Sigmoid colon (tissue), 7 donors: ENCODE measurements around the gene ROMO1. TPM values are rescaled to one million over a fixed set of nuclear protein-coding genes. Genes with fewer than 3 reads are reported as not detected.

ENCODE experiments used
- DNase-seq: peaks from one replicate; pipeline ENCODE4 v3.0.0-alpha.2; 2019
- H3K27ac ChIP-seq, 4 donors: fragments of 200-600 bp; sonication (generic); one replicate each; pipeline ENCODE4 v1.5.1; 2016 to 2019; ENCODE audit warnings: mild to moderate bottlenecking in 1 of 4
- H3K27me3 ChIP-seq, 3 donors: fragments of 200-600 bp; sonication (generic); one replicate each; pipeline ENCODE4 v1.5.1; 2019; ENCODE audit warnings: mild to moderate bottlenecking in 1 of 3
- H3K36me3 ChIP-seq, 4 donors: fragments of 200-600 bp; sonication (generic); one replicate each; pipeline ENCODE4 v1.5.1; 2016 to 2019
- H3K4me1 ChIP-seq, 4 donors: fragments of 200-600 bp; sonication (generic); one replicate each; pipeline ENCODE4 v1.5.1; 2017 to 2019
- H3K4me3 ChIP-seq, 4 donors: fragments of 200-600 bp; sonication (generic); one replicate each; pipeline ENCODE4 v1.5.1; 2017 to 2019; ENCODE audit warnings: mild to moderate bottlenecking in 2 of 4, moderate library complexity in 1 of 4
- H3K9me3 ChIP-seq, 4 donors: fragments of 200-600 bp in 3 of 4; sonication (generic) in 3 of 4; one replicate each; pipeline versions ENCODE4 v1.5.1 to v1.6.1; 2013 to 2019
- EP300 ChIP-seq, 4 donors: sonication (generic); formaldehyde crosslinking; IDR thresholded peaks; one replicate each; pipeline ENCODE4 v1.6.1; 2017; ENCODE audit warnings: antibody characterized with exemption in 4 of 4
- POLR2A ChIP-seq, 2 donors: fragments of 450-650 bp; IDR thresholded peaks; one replicate each; pipeline ENCODE4 v1.6.1; 2016; ENCODE audit warnings: antibody characterized with exemption in 2 of 2, mild to moderate bottlenecking in 2 of 2, moderate library complexity in 2 of 2
- POLR2AphosphoS5 ChIP-seq, 4 donors: sonication (generic); formaldehyde crosslinking; IDR thresholded peaks; one replicate each; pipeline ENCODE4 v1.6.1; 2017; ENCODE audit warnings: antibody characterized with exemption in 4 of 4
- WGBS, 2 donors: extraction: QIAGEN DNeasy Blood & Tissue Kit; methylation state at CpG; one replicate each; pipeline ENCODE4 v1.1.7; 2013; 5-methylcytosine and 5-hydroxymethylcytosine counted together
- intact Hi-C: fragments of 100-400 bp; cut with DNase I; formaldehyde crosslinking; loops from one replicate; pipeline ENCODE4 v1.15.1; 2023
- polyA plus RNA-seq, 3 donors: library from polyadenylated mRNA; stranded (reverse); fragments of 200-250 nt; gene quantifications; one replicate each; pipeline ENCODE4 v1.2.3, GENCODE V29; 2013
- total RNA-seq, 4 donors: library from RNA; depleted of rRNA; stranded (reverse); fragments of >200 nt; gene quantifications; one replicate each; pipeline ENCODE4 v1.1.0, GENCODE V29; 2016
- TF ChIP-seq, protein P1 (sequence below), 4 experiments: fragments of 450-650 bp in 3 of 4; fragments of 200-600 bp in 1 of 4; IDR thresholded peaks; one replicate each; pipeline ENCODE4 v1.5.1; 2016 to 2019; ENCODE audit warnings: antibody characterized with exemption in 4 of 4, mild to moderate bottlenecking in 3 of 4, moderate library complexity in 2 of 4
- donor health status: healthy with polysubstance abuse.
- donor health status: Bipolar disorder and iron deficiency.
- donor health status: healthy.

Gene ROMO1
- total and polyA plus RNA-seq, 7 donors: 206 to 621 (median 486) TPM

DNA sequence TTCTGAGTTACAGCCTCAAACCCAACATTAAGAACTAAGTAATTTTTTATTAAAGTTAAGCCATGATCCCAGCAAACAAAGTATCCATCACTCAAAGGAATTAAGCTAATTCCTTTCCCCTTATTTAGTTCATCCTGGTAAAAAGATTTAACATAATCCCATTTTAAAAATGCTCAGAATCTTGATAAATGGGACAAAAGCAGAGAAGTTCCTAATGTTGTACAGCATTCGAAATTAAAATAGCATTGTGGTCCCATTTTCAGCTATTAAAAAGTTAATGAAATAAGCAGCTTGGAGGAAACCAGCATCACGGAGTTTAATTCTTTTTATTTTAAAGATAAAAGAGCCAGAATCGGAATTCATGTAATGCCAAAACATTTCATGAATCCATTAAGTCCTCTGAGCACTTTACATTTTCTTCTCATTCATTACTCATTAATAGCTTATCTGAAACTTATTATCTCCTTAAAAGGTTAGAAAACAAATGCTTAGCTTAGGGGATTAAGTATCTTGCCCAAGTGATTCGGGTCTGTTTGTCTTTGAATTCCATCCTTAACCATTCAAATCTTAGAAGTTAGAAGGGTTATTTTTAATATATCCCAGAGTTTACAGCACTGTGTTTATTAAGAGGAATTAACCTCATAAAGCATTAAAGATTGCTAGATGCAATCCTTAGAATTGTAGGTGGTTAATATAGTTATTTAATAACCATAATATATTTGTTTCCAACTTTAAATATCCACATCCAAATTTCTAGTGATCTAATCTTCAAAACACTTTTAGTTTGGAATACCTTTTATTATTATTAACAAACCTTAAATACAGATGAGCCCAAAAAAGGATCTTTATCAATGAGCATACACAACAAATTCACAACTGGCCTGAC, 31.6 kb downstream of the ROMO1 start:
- DNase-seq: no peak
- TF ChIP-seq EP300 (IDR thresholded peaks at IDR 0.05): no peak
- TF ChIP-seq, protein P1, sequence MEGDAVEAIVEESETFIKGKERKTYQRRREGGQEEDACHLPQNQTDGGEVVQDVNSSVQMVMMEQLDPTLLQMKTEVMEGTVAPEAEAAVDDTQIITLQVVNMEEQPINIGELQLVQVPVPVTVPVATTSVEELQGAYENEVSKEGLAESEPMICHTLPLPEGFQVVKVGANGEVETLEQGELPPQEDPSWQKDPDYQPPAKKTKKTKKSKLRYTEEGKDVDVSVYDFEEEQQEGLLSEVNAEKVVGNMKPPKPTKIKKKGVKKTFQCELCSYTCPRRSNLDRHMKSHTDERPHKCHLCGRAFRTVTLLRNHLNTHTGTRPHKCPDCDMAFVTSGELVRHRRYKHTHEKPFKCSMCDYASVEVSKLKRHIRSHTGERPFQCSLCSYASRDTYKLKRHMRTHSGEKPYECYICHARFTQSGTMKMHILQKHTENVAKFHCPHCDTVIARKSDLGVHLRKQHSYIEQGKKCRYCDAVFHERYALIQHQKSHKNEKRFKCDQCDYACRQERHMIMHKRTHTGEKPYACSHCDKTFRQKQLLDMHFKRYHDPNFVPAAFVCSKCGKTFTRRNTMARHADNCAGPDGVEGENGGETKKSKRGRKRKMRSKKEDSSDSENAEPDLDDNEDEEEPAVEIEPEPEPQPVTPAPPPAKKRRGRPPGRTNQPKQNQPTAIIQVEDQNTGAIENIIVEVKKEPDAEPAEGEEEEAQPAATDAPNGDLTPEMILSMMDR (IDR thresholded peaks at IDR 0.05): no peak
- no peak for TF ChIP-seq POLR2AphosphoS5 (IDR thresholded peaks at IDR 0.05)
- no peak for TF ChIP-seq POLR2A (IDR thresholded peaks at IDR 0.05)
- Histone ChIP-seq H3K9me3 (no peaks in the 10 kb centered on the region), H3K36me3 (peaks cover 51 to 99% (median 65%) of the 10 kb centered on the region in 4 donors), H3K4me3 (no peak overlapping the region), H3K27ac (no peak overlapping the region), H3K4me1 (peaks cover 0 to 68% (median 65%) of the 10 kb centered on the region in 4 donors), H3K27me3 (no peaks in the 10 kb centered on the region)
- intact Hi-C loops: no loop called here
- WGBS, 2 donors: 73% methylated on average over 4 of the region's 4 CpGs

DNA sequence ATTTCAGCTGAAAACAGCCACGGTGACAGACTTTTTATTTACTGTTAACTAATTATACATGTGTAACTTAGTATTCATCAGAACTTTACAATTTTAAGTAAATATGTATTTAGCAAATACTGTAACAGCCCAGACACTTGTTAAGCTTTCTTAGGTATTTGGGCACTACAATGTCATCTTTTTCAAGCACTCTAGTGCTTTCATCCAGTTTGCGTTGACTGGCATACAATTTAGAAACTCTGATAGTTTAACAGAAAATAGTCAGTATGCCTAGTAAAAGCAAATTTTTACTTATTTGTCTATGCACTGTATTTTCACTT, 32.2 kb downstream of the ROMO1 start:
- Histone ChIP-seq H3K4me3 (no peak overlapping the region), H3K9me3 (no peaks in the 10 kb centered on the region), H3K36me3 (peaks cover 48 to 99% (median 63%) of the 10 kb centered on the region in 4 donors), H3K27me3 (no peaks in the 10 kb centered on the region), H3K27ac (peak overlapping the region in 1 of 4 donors; percentile 16), H3K4me1 (peaks cover 0 to 74% (median 71%) of the 10 kb centered on the region in 4 donors)
- no peak for DNase-seq
- intact Hi-C loops: no loop called here
- TF ChIP-seq POLR2A (IDR thresholded peaks at IDR 0.05): no peak
- no peak for TF ChIP-seq EP300 (IDR thresholded peaks at IDR 0.05)
- TF ChIP-seq, protein P1 (IDR thresholded peaks at IDR 0.05): no peak
- no peak for TF ChIP-seq POLR2AphosphoS5 (IDR thresholded peaks at IDR 0.05)
- WGBS, 2 donors: 56 to 73% methylated on average over 2 of the region's 2 CpGs

DNA sequence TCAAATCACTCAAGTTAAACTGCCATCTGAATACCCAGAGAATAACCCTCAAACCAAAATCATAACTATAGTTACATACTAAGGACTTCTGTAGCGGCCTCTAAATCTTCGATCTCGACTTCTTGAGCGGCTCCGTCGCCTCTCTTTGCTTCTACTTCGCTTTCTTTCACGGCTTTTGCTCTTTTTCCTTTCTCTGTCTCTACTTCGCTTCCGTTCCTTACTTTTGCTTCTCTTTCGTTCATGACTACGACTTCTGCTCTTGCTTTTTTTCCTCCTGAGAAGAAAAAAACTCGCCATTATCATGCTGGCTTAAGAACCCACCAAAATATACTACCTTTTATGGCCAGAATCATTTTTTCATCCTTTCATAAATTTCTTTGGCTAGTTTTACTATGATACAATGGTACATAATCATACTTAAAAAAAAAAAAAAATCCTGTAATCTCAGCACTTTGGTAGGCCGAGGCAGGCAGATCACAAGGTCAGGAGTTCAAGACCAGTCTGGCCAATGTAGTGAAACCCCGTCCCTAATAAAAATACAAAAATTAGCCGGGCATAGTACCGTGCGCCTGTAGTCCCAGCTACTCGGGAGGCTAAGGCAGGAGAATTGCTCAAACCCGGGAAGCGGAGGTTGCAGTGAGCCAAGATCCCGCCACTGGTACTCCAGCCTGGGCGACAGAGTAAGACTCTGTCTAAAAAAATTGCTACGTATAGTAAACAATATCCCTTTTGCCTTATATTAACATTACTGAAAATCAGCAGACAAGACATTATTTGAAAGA, 32.8 kb downstream of the ROMO1 start:
- H3K36me3 ChIP-seq: peaks cover 42 to 99% (median 63%) of the 10 kb centered on the region in 4 donors
- H3K27me3 ChIP-seq: no peaks in the 10 kb centered on the region
- intact Hi-C loops: no loop called here
- peaks cover 0 to 80% (median 77%) of the 10 kb centered on the region in 4 donors for H3K4me1 ChIP-seq
- TF ChIP-seq POLR2AphosphoS5 (IDR thresholded peaks at IDR 0.05) (no peak), EP300 (IDR thresholded peaks at IDR 0.05) (no peak), POLR2A (IDR thresholded peaks at IDR 0.05) (no peak)
- TF ChIP-seq, protein P1 (IDR thresholded peaks at IDR 0.05): no peak
- no peaks in the 10 kb centered on the region for H3K9me3 ChIP-seq
- H3K4me3 ChIP-seq: no peak overlapping the region
- no peak for DNase-seq
- peak overlapping the region in 2 of 4 donors; percentile 5 to 16 for H3K27ac ChIP-seq
- WGBS, 2 donors: 92 to 93% methylated on average over 24 of the region's 24 CpGs

DNA sequence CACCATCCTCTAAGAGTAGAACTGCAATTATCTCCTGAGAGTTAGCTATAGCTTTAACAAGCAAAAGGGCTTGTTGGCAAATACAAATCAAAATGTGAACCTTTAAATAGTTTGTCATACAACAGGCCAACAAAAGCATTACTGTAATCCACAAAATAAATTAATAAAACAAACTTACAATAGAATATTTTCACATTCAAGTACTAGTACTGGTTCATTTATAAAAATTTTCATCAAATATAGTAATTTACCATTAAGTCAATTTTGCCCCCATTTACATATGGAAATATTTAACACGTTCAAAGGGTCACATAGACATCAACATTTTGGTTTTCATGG, 33.4 kb downstream of the ROMO1 start:
- Histone ChIP-seq H3K4me3 (no peak overlapping the region), H3K27me3 (no peaks in the 10 kb centered on the region), H3K27ac (peak overlapping the region in 1 of 4 donors; percentile 16), H3K9me3 (no peaks in the 10 kb centered on the region), H3K36me3 (peaks cover 36 to 100% (median 60%) of the 10 kb centered on the region in 4 donors), H3K4me1 (peaks cover 0 to 83% (median 80%) of the 10 kb centered on the region in 4 donors)
- no peak for DNase-seq
- intact Hi-C loops: no loop called here
- TF ChIP-seq POLR2A (IDR thresholded peaks at IDR 0.05) (no peak), POLR2AphosphoS5 (IDR thresholded peaks at IDR 0.05) (no peak), EP300 (IDR thresholded peaks at IDR 0.05) (no peak)
- TF ChIP-seq, protein P1 (IDR thresholded peaks at IDR 0.05): no peak
- 38 to 45% methylated on average over 1 of the region's 1 CpG for WGBS, 2 donors
